NB4 (cell line): Measurements from ENCODE around the gene NTM.

Experiments used
- DNase-seq: peaks from one replicate; pipeline ENCODE4 v3.0.0; 2010; ENCODE audit warnings: low read depth
- H3K4me3 ChIP-seq: one replicate; pipeline ENCODE4 v1.5.1; 2011; ENCODE audit warnings: mild to moderate bottlenecking, low read depth, low read length, moderate library complexity
- MYC ChIP-seq: IDR thresholded peaks from 2 replicates; pipeline ENCODE4 v1.6.1; 2011; ENCODE audit warnings: low read depth, low read length
- POLR2A ChIP-seq: IDR thresholded peaks from 2 replicates; pipeline ENCODE4 v1.6.1; 2011; ENCODE audit warnings: mild to moderate bottlenecking; ENCODE audit not compliant: insufficient read length; ENCODE audit errors: extremely low read depth
- TF ChIP-seq, protein P1 (sequence below): IDR thresholded peaks from one replicate; pipeline ENCODE4 v1.5.1; 2012; ENCODE audit warnings: low read depth, low read length
- TF ChIP-seq, protein P2 (sequence below): IDR thresholded peaks from 2 replicates; pipeline ENCODE4 v1.6.1; 2011; ENCODE audit warnings: low read depth, low read length

The NTM gene

GRCh38 chr11:132035228-132035627 lies 664.8 kb downstream of the NTM start:
- TF ChIP-seq, protein P1, sequence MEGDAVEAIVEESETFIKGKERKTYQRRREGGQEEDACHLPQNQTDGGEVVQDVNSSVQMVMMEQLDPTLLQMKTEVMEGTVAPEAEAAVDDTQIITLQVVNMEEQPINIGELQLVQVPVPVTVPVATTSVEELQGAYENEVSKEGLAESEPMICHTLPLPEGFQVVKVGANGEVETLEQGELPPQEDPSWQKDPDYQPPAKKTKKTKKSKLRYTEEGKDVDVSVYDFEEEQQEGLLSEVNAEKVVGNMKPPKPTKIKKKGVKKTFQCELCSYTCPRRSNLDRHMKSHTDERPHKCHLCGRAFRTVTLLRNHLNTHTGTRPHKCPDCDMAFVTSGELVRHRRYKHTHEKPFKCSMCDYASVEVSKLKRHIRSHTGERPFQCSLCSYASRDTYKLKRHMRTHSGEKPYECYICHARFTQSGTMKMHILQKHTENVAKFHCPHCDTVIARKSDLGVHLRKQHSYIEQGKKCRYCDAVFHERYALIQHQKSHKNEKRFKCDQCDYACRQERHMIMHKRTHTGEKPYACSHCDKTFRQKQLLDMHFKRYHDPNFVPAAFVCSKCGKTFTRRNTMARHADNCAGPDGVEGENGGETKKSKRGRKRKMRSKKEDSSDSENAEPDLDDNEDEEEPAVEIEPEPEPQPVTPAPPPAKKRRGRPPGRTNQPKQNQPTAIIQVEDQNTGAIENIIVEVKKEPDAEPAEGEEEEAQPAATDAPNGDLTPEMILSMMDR: no peak
- TF ChIP-seq MYC: no peak
- TF ChIP-seq POLR2A: no peak
- TF ChIP-seq, protein P2, sequence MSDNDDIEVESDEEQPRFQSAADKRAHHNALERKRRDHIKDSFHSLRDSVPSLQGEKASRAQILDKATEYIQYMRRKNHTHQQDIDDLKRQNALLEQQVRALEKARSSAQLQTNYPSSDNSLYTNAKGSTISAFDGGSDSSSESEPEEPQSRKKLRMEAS: no peak
- no peak for DNase-seq
- H3K4me3 ChIP-seq: no peak overlapping the region

DNA sequence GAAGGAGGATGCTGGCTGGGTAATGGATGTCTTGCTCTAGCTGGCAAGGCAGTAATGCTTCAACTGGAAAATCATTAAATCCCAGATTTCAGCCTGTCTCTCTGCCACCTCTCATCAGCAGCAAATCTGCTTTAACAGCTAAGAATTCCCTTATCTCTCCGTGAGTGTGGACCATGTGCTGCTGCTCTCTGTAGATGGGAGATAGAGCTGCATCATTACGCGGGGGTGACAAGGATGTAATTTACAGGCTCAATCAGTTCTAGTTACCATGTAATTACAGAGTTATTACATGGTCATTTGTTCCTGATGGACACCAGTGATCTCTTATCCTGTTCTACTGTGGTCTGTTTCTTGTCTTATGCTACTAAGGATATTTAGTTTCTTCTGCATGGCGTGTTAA lies 665.4 kb downstream of the NTM start:
- no peak for DNase-seq
- TF ChIP-seq, protein P1: no peak
- no peak for TF ChIP-seq POLR2A
- no peak for TF ChIP-seq MYC
- TF ChIP-seq, protein P2: no peak
- H3K4me3 ChIP-seq: no peak overlapping the region

DNA sequence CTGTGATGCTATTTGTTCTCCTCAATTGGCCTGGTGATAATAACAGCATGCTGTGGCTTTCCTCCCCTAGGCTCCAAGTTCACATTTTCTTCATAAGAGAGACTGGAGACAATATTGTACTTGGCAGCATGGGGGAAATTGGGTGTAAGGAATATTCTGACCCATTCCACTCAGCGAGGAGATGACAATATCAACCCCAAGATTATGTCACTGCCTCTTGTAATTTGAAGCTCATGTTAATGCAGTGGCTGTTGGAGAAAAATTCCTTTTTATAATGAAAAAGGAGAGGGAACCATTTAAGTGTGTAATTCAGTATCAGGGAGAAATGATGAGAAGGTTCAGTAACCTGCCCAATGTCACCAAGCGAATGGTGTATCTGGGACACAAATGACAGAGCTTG lies 665.8 kb downstream of the NTM start:
- TF ChIP-seq, protein P1: no peak
- TF ChIP-seq POLR2A: no peak
- no peak for TF ChIP-seq MYC
- TF ChIP-seq, protein P2: no peak
- no peak overlapping the region for H3K4me3 ChIP-seq

GRCh38 chr11:132036746-132037466 lies 666.5 kb downstream of the NTM start:
- DNase-seq: no peak
- TF ChIP-seq, protein P1: no peak
- TF ChIP-seq, protein P2: no peak
- TF ChIP-seq MYC (no peak), POLR2A (no peak)
- H3K4me3 ChIP-seq: no peak overlapping the region

More for the DNA sequence above, 665.8 kb downstream of the NTM start:
- DNase-seq: no peak

- no peak overlapping the region for H3K4me3 ChIP-seq
- TF ChIP-seq MYC: no peak
- TF ChIP-seq POLR2A: no peak
- TF ChIP-seq, protein P2: no peak
- TF ChIP-seq, protein P1: no peak
- DNase-seq: no peak
Measured at GRCh38 chr11:132037467-132037862, 667.0 kb downstream of the NTM start.
